ENCODE data around the gene CD52. TPM values are rescaled to one million over a fixed set of nuclear protein-coding genes. Genes with fewer than 3 reads are reported as not detected.
A peak's percentile ranks its signal among the peaks of the same experiment; 100 is the strongest.

Gene CD52
- total and polyA plus RNA-seq, 2 of the 13 experiments (the other 11 are each of a cell fraction or from before 2014, with no cell fraction given): 0.32 TPM; not detected in 1

DNA sequence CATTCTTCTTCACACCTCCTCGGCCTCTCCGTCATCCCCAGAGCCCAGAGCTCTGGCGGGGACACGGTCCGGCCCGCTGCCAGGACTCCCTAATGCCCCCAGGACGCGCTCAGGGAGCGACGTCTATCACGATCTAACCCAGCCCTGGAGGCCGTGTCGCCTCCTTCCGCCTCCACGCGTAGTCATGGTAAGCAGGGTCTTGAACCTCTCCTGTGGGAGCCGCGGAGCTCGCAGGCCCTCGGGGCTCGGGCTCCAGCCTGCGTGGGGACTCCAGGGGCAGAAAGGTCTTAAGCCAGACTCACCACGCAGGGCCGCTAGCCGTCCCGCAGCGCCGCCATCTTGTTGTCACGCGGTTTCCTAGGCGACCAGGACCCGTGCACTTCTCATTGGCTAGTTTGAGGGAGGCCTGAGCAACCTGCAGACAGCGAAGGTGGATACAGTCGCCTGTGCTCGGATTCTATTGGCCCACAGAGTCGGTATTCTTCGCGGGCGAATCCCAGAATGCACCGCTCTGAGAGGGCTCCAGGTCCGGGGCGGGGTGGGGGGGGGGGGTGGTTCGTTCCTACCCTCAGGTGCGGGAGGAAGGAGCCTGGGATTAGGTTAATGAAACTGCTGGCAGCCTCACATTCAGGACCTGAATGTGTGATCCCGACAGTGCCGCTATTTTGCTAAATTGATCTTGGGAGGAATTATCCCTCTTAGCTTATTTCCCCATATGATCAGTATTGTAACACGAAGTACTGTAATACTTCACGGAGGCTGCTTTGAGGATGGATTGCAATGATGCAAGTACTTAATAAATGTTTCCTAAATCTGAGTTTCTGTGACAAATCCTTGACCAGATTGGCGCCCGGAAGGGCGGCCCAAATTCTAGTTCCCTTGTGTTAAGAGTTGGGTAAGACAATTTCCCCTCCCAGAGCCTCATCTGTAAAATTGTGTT is 11.2 kb upstream of the CD52 start, which contains the start of gene UBXN11 (continued):
- no peak for TF ChIP-seq ZNF17 (CRISPR knock-in tag; IDR thresholded peaks at IDR 0.05)
- TF ChIP-seq NKX3-1 (CRISPR knock-in tag; IDR thresholded peaks at IDR 0.05): no peak
- 0 out of 2 replicates have a peak, but pooled peaks have one; percentile 44 for TF ChIP-seq TARDBP (CRISPR knock-in tag; IDR thresholded peaks at IDR 0.05)
- 0 out of 2 replicates have a peak, but pooled peaks have one; percentile 40 for TF ChIP-seq ZNF761 (CRISPR knock-in tag; conservative IDR thresholded peaks at IDR 0.05)
- TF ChIP-seq ZNF367 (CRISPR knock-in tag; IDR thresholded peaks at IDR 0.05; ENCODE audit: borderline replicate concordance): no peak
- TF ChIP-seq ZNF354B (CRISPR knock-in tag; IDR thresholded peaks at IDR 0.05): no peak
- no peak for TF ChIP-seq HNF4G (IDR thresholded peaks at IDR 0.05; ENCODE audit: borderline replicate concordance, low read depth, low read length)
- no peak for TF ChIP-seq HNF4G (CRISPR knock-in tag; IDR thresholded peaks at IDR 0.05; ENCODE audit: borderline replicate concordance, low read depth)
- TF ChIP-seq, protein P1, sequence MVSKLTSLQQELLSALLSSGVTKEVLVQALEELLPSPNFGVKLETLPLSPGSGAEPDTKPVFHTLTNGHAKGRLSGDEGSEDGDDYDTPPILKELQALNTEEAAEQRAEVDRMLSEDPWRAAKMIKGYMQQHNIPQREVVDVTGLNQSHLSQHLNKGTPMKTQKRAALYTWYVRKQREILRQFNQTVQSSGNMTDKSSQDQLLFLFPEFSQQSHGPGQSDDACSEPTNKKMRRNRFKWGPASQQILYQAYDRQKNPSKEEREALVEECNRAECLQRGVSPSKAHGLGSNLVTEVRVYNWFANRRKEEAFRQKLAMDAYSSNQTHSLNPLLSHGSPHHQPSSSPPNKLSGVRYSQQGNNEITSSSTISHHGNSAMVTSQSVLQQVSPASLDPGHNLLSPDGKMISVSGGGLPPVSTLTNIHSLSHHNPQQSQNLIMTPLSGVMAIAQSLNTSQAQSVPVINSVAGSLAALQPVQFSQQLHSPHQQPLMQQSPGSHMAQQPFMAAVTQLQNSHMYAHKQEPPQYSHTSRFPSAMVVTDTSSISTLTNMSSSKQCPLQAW (CRISPR knock-in tag; IDR thresholded peaks at IDR 0.05): 0 out of 2 replicates have a peak, but pooled peaks have one; percentile 24
- no peak for TF ChIP-seq MTF2 (CRISPR knock-in tag; IDR thresholded peaks at IDR 0.05; ENCODE audit: borderline replicate concordance)
- no peak for TF ChIP-seq ZNF781 (CRISPR knock-in tag; IDR thresholded peaks at IDR 0.05; ENCODE audit: borderline replicate concordance, not compliant biosample characterization)
- peak; percentile 57; the same call in 1 of the 2 replicates for TF ChIP-seq SPEN (CRISPR knock-in tag; IDR thresholded peaks at IDR 0.05; ENCODE audit: low read depth)
- TF ChIP-seq, protein P2, sequence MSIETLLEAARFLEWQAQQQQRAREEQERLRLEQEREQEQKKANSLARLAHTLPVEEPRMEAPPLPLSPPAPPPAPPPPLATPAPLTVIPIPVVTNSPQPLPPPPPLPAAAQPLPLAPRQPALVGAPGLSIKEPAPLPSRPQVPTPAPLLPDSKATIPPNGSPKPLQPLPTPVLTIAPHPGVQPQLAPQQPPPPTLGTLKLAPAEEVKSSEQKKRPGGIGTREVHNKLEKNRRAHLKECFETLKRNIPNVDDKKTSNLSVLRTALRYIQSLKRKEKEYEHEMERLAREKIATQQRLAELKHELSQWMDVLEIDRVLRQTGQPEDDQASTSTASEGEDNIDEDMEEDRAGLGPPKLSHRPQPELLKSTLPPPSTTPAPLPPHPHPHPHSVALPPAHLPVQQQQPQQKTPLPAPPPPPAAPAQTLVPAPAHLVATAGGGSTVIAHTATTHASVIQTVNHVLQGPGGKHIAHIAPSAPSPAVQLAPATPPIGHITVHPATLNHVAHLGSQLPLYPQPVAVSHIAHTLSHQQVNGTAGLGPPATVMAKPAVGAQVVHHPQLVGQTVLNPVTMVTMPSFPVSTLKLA (IDR thresholded peaks at IDR 0.05): 0 out of 2 replicates have a peak, but pooled peaks have one; percentile 26
- no peak for TF ChIP-seq NONO (IDR thresholded peaks at IDR 0.05)
- TF ChIP-seq NONO (CRISPR knock-in tag; conservative IDR thresholded peaks at IDR 0.05): 0 out of 2 replicates have a peak, but pooled peaks have one; percentile 29
- peak; percentile 47; the same call in 1 of the 2 replicates for TF ChIP-seq HCFC1 (IDR thresholded peaks at IDR 0.05; ENCODE audit: low read depth, low read length)
- TF ChIP-seq, protein P3, sequence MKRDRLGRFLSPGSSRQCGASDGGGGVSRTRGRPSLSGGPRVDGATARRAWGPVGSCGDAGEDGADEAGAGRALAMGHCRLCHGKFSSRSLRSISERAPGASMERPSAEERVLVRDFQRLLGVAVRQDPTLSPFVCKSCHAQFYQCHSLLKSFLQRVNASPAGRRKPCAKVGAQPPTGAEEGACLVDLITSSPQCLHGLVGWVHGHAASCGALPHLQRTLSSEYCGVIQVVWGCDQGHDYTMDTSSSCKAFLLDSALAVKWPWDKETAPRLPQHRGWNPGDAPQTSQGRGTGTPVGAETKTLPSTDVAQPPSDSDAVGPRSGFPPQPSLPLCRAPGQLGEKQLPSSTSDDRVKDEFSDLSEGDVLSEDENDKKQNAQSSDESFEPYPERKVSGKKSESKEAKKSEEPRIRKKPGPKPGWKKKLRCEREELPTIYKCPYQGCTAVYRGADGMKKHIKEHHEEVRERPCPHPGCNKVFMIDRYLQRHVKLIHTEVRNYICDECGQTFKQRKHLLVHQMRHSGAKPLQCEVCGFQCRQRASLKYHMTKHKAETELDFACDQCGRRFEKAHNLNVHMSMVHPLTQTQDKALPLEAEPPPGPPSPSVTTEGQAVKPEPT (CRISPR knock-in tag; IDR thresholded peaks at IDR 0.05; ENCODE audit: low read depth): no peak
- TF ChIP-seq POLR2AphosphoS5 (IDR thresholded peaks at IDR 0.05; ENCODE audit: low read depth, low read length): peak; percentile 51
- no peak for TF ChIP-seq ZNF572 (CRISPR knock-in tag; IDR thresholded peaks at IDR 0.05)
- TF ChIP-seq ZNF747 (CRISPR knock-in tag; IDR thresholded peaks at IDR 0.05; ENCODE audit: borderline replicate concordance): no peak
- peak; percentile 37; the same call in 1 of the 2 replicates for TF ChIP-seq KMT2A (CRISPR knock-in tag; IDR thresholded peaks at IDR 0.05)
- TF ChIP-seq, protein P4, sequence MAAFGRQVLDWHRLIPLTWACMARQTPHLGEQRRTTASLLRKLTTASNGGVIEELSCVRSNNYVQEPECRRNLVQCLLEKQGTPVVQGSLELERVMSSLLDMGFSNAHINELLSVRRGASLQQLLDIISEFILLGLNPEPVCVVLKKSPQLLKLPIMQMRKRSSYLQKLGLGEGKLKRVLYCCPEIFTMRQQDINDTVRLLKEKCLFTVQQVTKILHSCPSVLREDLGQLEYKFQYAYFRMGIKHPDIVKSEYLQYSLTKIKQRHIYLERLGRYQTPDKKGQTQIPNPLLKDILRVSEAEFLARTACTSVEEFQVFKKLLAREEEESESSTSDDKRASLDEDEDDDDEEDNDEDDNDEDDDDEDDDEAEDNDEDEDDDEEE (CRISPR knock-in tag; IDR thresholded peaks at IDR 0.05): no peak

All from HepG2 (cell line).